ENCODE data around the gene STK38. TPM values are rescaled to one million over a fixed set of nuclear protein-coding genes. Genes with fewer than 3 reads are reported as not detected.

STK38 gene
- total and polyA plus RNA-seq, 2 of the 8 experiments (the other 6 are each of a cell fraction or from before 2014, with no cell fraction given): 8.1 to 19.8 TPM

GRCh38 chr6:36464233-36464632 lies 83.0 kb downstream of the STK38 start (continued):
- TF ChIP-seq GTF2F1 (IDR thresholded peaks at IDR 0.05; ENCODE audit: borderline replicate concordance, low read depth, low read length) (no peak), BCL11A (IDR thresholded peaks at IDR 0.05; ENCODE audit: low read depth in 2 of 2, low read length in 2 of 2) (no peak), SP2 (IDR thresholded peaks at IDR 0.05; ENCODE audit: low read length) (no peak), BRCA1 (IDR thresholded peaks at IDR 0.05; ENCODE audit: low read depth, low read length) (no peak), RXRA (IDR thresholded peaks at IDR 0.05; ENCODE audit: insufficient read depth, low read depth, low read length) (no peak)
- TF ChIP-seq, protein P1, sequence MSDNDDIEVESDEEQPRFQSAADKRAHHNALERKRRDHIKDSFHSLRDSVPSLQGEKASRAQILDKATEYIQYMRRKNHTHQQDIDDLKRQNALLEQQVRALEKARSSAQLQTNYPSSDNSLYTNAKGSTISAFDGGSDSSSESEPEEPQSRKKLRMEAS (IDR thresholded peaks at IDR 0.05): no peak
- TF ChIP-seq, protein P2, sequence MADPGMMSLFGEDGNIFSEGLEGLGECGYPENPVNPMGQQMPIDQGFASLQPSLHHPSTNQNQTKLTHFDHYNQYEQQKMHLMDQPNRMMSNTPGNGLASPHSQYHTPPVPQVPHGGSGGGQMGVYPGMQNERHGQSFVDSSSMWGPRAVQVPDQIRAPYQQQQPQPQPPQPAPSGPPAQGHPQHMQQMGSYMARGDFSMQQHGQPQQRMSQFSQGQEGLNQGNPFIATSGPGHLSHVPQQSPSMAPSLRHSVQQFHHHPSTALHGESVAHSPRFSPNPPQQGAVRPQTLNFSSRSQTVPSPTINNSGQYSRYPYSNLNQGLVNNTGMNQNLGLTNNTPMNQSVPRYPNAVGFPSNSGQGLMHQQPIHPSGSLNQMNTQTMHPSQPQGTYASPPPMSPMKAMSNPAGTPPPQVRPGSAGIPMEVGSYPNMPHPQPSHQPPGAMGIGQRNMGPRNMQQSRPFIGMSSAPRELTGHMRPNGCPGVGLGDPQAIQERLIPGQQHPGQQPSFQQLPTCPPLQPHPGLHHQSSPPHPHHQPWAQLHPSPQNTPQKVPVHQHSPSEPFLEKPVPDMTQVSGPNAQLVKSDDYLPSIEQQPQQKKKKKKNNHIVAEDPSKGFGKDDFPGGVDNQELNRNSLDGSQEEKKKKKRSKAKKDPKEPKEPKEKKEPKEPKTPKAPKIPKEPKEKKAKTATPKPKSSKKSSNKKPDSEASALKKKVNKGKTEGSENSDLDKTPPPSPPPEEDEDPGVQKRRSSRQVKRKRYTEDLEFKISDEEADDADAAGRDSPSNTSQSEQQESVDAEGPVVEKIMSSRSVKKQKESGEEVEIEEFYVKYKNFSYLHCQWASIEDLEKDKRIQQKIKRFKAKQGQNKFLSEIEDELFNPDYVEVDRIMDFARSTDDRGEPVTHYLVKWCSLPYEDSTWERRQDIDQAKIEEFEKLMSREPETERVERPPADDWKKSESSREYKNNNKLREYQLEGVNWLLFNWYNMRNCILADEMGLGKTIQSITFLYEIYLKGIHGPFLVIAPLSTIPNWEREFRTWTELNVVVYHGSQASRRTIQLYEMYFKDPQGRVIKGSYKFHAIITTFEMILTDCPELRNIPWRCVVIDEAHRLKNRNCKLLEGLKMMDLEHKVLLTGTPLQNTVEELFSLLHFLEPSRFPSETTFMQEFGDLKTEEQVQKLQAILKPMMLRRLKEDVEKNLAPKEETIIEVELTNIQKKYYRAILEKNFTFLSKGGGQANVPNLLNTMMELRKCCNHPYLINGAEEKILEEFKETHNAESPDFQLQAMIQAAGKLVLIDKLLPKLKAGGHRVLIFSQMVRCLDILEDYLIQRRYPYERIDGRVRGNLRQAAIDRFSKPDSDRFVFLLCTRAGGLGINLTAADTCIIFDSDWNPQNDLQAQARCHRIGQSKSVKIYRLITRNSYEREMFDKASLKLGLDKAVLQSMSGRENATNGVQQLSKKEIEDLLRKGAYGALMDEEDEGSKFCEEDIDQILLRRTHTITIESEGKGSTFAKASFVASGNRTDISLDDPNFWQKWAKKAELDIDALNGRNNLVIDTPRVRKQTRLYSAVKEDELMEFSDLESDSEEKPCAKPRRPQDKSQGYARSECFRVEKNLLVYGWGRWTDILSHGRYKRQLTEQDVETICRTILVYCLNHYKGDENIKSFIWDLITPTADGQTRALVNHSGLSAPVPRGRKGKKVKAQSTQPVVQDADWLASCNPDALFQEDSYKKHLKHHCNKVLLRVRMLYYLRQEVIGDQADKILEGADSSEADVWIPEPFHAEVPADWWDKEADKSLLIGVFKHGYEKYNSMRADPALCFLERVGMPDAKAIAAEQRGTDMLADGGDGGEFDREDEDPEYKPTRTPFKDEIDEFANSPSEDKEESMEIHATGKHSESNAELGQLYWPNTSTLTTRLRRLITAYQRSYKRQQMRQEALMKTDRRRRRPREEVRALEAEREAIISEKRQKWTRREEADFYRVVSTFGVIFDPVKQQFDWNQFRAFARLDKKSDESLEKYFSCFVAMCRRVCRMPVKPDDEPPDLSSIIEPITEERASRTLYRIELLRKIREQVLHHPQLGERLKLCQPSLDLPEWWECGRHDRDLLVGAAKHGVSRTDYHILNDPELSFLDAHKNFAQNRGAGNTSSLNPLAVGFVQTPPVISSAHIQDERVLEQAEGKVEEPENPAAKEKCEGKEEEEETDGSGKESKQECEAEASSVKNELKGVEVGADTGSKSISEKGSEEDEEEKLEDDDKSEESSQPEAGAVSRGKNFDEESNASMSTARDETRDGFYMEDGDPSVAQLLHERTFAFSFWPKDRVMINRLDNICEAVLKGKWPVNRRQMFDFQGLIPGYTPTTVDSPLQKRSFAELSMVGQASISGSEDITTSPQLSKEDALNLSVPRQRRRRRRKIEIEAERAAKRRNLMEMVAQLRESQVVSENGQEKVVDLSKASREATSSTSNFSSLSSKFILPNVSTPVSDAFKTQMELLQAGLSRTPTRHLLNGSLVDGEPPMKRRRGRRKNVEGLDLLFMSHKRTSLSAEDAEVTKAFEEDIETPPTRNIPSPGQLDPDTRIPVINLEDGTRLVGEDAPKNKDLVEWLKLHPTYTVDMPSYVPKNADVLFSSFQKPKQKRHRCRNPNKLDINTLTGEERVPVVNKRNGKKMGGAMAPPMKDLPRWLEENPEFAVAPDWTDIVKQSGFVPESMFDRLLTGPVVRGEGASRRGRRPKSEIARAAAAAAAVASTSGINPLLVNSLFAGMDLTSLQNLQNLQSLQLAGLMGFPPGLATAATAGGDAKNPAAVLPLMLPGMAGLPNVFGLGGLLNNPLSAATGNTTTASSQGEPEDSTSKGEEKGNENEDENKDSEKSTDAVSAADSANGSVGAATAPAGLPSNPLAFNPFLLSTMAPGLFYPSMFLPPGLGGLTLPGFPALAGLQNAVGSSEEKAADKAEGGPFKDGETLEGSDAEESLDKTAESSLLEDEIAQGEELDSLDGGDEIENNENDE (IDR thresholded peaks at IDR 0.05; ENCODE audit: insufficient replicate concordance, low read length): no peak

All from H1 (cell line).